Activated naive CD4-positive, alpha-beta T cell treated with anti-CD3 and anti-CD28 coated beads, Interleukin-2, amount 50 U/mL, for 24 hours (primary cell): Measurements from ENCODE around the gene MAP2K5.
A peak's percentile ranks its signal among the peaks of the same experiment; 100 is the strongest.

Source experiments
- H3K27ac Mint-ChIP-seq: one replicate; pipeline ENCODE4 v1.8.0; 2021; ENCODE audit warnings: mild to moderate bottlenecking, mixed read lengths
- H3K27me3 Mint-ChIP-seq: one replicate; pipeline ENCODE4 v1.8.0; 2021; ENCODE audit warnings: mixed read lengths
- H3K36me3 Mint-ChIP-seq: one replicate; pipeline ENCODE4 v1.8.0; 2021; ENCODE audit warnings: mixed read lengths
- H3K4me1 Mint-ChIP-seq: one replicate; pipeline ENCODE4 v1.8.0; 2021; ENCODE audit warnings: mixed read lengths
- H3K4me3 Mint-ChIP-seq: one replicate; pipeline ENCODE4 v1.8.0; 2021; ENCODE audit warnings: mild to moderate bottlenecking, mixed read lengths
- H3K9me3 Mint-ChIP-seq: one replicate; pipeline ENCODE4 v1.8.0; 2021; ENCODE audit warnings: mixed read lengths

MAP2K5 gene

DNA sequence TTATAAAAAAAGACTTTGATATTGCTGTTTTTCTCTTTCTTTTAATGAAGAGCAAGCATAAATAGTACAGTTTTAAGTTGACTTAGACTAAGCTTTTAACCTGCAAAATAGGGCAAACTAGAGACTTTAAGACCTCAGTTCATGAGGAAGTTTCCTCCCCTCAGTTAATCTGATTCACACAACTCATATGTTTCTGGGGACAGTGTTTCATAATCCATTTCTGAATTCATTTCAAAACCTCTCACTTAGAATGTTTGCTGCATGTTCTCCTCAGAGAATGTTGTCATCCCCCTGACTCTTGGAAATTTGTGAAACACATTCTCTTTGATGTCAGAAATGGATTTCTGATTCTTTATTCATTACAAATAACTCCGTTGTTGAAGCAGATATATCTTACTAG is 203.5 kb downstream of the MAP2K5 start:
- H3K4me1 Mint-ChIP-seq = peaks cover 79% of the 10 kb centered on the region

DNA sequence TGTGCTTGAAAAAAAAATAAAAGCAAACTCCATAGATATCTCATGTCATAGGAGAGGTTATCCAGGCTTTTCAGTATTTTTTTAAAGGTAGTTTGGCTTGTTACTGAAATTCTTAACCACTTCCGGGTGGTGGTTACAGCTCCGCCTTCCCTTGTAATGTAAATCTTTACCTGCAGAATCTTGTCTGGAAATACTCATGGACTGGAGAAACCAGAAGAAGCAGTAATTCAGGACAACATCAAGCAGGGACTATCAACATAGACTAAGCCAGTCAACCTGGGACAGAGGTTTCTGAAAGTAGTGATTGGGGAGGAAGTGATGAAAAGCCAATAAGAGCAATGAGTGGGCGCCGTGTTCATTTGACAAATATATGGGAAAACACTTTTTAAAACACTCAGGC is 203.9 kb downstream of the MAP2K5 start:
- Mint-ChIP-seq H3K27me3 (no peaks in the 10 kb centered on the region), H3K4me1 (peaks cover 75% of the 10 kb centered on the region), H3K9me3 (no peaks in the 10 kb centered on the region), H3K4me3 (peak overlapping the region; percentile 77), H3K36me3 (peaks cover 1% of the 10 kb centered on the region), H3K27ac (peak overlapping the region; percentile 88)

More for the DNA sequence above, 203.5 kb downstream of the MAP2K5 start:
- Mint-ChIP-seq H3K27ac (peak overlapping the region; percentile 88), H3K9me3 (no peaks in the 10 kb centered on the region), H3K4me3 (peak overlapping the region; percentile 77), H3K36me3 (peaks cover 2% of the 10 kb centered on the region), H3K27me3 (no peaks in the 10 kb centered on the region)

DNA sequence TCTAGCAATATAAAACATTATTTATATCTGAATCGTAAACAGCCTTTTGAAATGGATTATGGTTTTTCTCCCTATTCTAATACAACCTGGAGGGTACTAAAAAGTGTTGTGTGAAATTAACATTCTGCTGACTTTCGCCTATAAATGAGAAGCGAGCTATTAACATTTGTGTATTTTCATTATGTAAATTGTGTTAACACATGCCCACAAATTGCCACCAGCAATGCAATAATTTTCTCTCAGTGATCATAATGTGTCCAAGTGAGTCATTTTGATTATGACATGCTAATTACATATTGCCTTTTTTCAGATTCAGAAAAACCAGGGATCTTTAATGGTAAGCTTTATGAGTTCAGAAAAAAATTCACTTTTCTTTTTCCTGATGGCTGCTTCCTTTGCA is 205.4 kb downstream of the MAP2K5 start:
- Mint-ChIP-seq H3K27me3 (no peaks in the 10 kb centered on the region), H3K4me3 (no peak overlapping the region), H3K9me3 (no peaks in the 10 kb centered on the region), H3K36me3 (no peaks in the 10 kb centered on the region), H3K27ac (no peak overlapping the region), H3K4me1 (peaks cover 62% of the 10 kb centered on the region)

DNA sequence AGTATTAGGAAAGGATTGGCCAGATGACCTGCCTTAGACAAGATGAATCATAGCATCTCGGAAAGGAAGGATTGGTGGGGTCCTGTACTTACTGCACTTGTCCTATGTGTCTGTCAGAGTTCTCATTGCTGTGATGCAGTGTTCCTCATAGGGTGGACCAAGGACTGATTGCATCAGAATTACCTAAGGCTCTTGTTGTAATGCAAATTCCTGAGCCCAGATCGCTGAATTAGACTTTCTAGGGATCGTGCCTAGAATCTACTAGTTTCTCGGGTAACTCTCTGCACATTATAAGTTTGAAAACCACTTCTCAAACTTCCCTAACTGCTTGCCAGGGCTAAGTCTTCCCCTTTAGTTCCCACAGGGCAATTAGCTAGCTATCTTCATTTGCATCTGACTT is 207.9 kb downstream of the MAP2K5 start:
- Mint-ChIP-seq H3K27ac (peak overlapping the region; percentile 48), H3K36me3 (no peaks in the 10 kb centered on the region), H3K4me3 (no peak overlapping the region), H3K27me3 (no peaks in the 10 kb centered on the region), H3K4me1 (peaks cover 59% of the 10 kb centered on the region), H3K9me3 (peaks cover 4% of the 10 kb centered on the region)

DNA sequence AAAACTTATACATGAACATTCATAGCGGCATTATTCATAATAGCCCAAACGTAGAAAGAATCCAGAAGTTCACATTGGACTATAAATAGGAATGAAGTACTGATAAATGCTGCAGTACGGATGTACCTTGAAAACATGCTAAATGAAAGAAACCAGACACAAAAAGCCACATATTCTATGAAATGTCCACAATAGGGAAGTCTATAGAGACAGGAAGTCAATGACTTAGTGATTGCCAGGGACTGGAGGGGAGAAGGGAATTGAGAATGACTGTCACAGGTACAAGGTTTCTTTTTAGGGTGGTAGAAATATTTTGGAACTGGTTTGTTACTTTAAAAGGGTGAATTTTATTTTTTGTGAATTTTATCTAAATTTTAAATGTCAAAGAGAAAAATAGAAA is 211.4 kb downstream of the MAP2K5 start:
- no peaks in the 10 kb centered on the region for H3K27me3 Mint-ChIP-seq
- no peak overlapping the region for H3K4me3 Mint-ChIP-seq
- H3K4me1 Mint-ChIP-seq = peaks cover 71% of the 10 kb centered on the region
- no peak overlapping the region for H3K27ac Mint-ChIP-seq
- H3K36me3 Mint-ChIP-seq = no peaks in the 10 kb centered on the region
- H3K9me3 Mint-ChIP-seq = peaks cover 4% of the 10 kb centered on the region

DNA sequence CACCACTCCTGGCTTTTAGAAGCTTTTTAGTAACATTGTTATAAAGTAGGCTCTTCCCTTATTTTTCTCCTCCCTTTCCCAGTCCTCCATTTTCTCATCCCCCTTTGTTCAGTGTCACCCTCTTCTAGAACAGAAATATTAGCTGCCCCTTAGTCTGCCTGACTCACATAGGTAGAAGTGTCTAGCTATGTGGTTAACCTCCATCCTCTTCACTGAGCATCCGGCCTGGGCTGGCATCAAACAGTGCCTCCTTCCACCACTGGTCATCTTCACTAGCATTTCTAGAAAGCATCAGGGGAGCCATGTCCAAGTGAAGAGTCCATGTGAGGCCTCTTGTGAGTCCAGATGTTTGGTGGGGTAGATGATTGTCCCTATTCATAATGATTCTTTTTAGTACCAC is 212.8 kb downstream of the MAP2K5 start:
- H3K27me3 Mint-ChIP-seq = no peaks in the 10 kb centered on the region
- H3K36me3 Mint-ChIP-seq = no peaks in the 10 kb centered on the region
- H3K4me1 Mint-ChIP-seq = peaks cover 74% of the 10 kb centered on the region
- H3K9me3 Mint-ChIP-seq = peaks cover 4% of the 10 kb centered on the region
- H3K27ac Mint-ChIP-seq = peak overlapping the region; percentile 24
- H3K4me3 Mint-ChIP-seq = no peak overlapping the region

DNA sequence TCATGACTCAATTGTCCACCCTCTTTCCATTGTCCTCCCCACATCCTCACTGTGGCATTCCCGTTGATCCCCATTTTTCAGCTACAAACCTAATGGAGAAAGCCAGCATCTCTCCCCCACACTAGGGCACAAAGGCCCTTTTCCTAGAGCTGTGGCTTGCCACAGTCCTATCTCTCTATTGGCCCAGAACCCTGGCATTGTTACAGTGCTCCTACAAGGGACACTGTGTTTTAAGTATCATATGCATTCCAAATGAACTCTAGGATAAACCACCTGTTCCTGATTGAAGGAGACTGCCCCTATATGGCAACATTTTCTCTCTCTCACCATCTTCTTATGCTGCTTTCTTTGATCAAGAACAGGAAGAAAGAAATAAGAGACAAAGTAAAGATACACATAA is 213.4 kb downstream of the MAP2K5 start:
- H3K27ac Mint-ChIP-seq = peak overlapping the region; percentile 3
- peaks cover 74% of the 10 kb centered on the region for H3K4me1 Mint-ChIP-seq
- H3K36me3 Mint-ChIP-seq = no peaks in the 10 kb centered on the region
- H3K9me3 Mint-ChIP-seq = peaks cover 4% of the 10 kb centered on the region
- H3K4me3 Mint-ChIP-seq = no peak overlapping the region
- no peaks in the 10 kb centered on the region for H3K27me3 Mint-ChIP-seq

DNA sequence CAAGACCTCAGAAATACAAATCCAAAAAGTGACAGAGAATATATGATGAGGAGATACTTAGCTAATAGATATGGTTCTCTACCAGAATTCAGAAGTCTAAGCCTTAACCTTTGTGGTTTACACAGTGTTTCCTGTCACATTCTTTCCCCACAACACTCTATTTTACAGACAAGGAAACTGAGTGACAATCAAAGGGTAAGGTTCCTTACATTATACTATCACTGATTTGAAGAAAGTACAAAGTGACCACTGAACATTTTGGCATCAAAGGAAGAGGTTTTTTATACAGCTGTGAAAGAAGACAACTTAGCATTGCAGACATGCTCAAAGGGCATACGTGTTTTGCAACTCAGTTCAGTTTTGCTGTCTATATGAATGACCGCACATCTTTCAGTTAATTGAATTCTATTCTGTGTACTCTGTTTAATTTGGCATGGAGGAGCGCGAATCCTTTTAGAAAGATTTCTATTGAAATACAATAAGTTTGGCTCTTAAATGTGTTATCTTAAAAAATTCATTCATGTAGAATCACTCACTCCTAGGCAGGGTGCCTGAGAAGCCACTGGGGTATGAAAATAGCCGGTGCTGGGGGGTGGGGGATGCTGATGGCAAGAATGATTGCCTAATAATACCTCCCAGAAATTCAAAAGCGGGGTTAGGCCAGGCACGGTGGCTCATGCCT is 216.3 kb downstream of the MAP2K5 start:
- Mint-ChIP-seq H3K36me3 (no peaks in the 10 kb centered on the region), H3K4me3 (peak overlapping the region; percentile 57), H3K9me3 (peaks cover 4% of the 10 kb centered on the region), H3K27ac (peak overlapping the region; percentile 78), H3K4me1 (peaks cover 95% of the 10 kb centered on the region), H3K27me3 (no peaks in the 10 kb centered on the region)

DNA sequence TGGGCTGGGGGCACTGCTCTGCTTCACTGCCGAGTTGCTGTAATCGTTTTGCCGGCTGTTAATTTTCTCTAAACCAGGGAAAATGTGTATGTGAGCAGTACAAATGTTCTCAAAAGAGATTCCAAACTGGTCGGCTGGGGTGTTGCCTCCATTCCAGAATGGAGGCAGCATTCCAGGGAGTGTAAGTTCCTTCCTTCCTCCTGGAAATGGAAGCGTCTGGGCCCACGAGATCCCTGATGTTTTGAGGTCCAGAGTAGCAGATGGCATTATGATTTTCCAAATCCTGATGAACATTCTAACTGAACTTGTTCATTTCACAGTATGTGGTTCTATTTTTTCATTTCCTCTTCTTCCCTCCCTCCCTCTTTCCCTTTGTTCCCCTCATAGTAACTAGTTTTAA is 218.4 kb downstream of the MAP2K5 start:
- Mint-ChIP-seq H3K4me1 (peaks cover 82% of the 10 kb centered on the region), H3K9me3 (no peaks in the 10 kb centered on the region), H3K27me3 (no peaks in the 10 kb centered on the region), H3K27ac (peak overlapping the region; percentile 61), H3K36me3 (no peaks in the 10 kb centered on the region), H3K4me3 (peak overlapping the region; percentile 21)

DNA sequence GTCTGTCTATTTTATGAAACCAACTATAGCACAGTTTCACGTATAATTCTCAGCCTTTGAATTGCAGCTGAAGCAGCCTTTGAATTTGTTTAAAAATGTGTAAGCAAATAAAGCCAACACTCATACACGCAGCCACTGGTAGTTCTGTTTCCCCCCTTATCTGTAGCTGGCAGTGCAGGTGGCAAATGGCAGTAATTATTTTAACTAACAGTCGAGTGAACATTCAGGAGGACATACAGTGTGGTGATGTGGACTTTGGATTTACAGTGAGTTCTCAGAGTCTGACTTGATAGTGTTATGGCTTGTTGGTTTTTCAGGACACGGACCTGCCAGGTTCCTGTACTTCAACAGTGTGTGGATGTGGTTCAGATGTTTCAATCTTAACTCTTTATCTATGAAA is 218.8 kb downstream of the MAP2K5 start:
- Mint-ChIP-seq H3K4me3 (peak overlapping the region; percentile 21), H3K9me3 (no peaks in the 10 kb centered on the region), H3K27ac (peak overlapping the region; percentile 61), H3K4me1 (peaks cover 78% of the 10 kb centered on the region), H3K27me3 (no peaks in the 10 kb centered on the region), H3K36me3 (no peaks in the 10 kb centered on the region)

DNA sequence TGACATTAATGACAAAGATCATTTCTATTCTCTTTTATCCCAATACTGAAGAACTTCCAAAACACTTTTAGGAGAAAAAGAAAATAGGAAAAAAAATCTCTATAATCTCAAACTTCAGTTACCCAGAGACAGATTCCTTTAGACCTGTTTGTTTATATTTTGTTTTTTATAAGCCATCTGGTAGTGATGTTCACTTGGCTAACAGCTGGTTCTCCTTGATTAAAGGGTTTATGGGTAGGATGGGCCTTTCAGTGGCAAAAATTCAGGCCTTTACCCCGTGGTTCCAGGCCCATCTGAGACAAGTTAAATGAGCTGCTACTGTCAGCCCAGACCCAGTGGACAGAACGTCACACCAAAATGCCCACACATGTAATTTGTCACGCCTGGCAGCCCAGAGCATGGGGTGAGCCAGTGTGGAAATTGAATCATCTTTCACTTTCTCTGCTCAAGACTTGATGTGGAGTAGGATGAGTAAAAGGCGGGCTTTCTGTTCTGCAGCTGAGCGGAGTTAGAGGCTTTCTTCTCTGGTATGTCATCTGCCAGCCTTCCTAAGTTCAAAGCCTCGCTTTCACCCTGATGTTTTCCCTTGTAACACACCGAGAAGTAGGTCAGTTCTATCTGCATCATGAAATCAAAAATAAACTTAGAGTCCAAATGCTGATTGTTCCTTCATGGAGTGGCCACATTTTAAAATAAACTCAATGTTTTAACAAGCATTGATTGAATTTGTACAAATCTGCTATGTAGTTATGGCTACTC is 220.3 kb downstream of the MAP2K5 start:
- Mint-ChIP-seq H3K27ac (peak overlapping the region; percentile 26), H3K27me3 (no peaks in the 10 kb centered on the region), H3K4me3 (peak overlapping the region; percentile 23), H3K9me3 (no peaks in the 10 kb centered on the region), H3K36me3 (no peaks in the 10 kb centered on the region), H3K4me1 (peaks cover 64% of the 10 kb centered on the region)

DNA sequence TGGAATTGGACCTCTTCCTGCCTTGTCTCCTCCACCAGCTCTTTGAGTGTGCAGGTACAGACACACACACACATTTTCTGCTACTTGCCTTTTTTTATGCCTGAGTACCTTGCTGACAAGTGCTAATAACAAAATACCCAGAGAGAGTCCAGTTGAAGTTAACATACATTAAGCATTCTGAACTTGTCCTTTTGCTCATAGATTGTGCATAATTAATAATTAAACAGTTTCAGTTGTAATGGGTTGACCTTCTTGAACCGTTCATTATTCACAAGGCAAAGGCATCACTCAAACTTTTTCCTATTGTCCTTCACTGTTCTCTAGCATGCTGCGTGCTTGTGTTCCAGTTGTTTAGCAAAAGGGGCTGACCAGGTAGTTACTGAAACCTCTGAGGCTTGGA is 223.2 kb downstream of the MAP2K5 start:
- peaks cover 2% of the 10 kb centered on the region for H3K36me3 Mint-ChIP-seq
- peak overlapping the region; percentile 44 for H3K27ac Mint-ChIP-seq
- H3K4me1 Mint-ChIP-seq = peaks cover 38% of the 10 kb centered on the region
- H3K27me3 Mint-ChIP-seq = no peaks in the 10 kb centered on the region
- no peak overlapping the region for H3K4me3 Mint-ChIP-seq
- H3K9me3 Mint-ChIP-seq = no peaks in the 10 kb centered on the region

DNA sequence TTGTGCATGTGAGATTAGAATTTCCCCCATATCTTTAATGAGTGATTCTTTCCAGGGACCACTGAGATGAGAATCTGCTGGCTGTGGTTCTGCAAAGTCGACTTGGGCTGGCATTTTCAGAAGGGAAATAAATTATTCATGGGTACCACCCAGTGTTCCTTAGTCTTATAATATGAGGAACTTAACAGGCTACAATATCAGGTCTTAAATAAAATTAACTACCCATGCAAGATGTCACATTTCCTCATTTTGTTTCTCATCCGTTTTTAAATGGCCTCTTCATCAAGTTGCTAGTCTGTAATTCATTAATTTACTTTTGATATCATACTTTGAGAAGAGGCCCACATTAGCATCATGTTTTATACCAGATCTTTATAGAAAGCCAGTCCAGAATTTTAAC is 224.5 kb downstream of the MAP2K5 start:
- Mint-ChIP-seq H3K27ac (no peak overlapping the region), H3K4me1 (peaks cover 26% of the 10 kb centered on the region), H3K36me3 (peaks cover 2% of the 10 kb centered on the region), H3K27me3 (no peaks in the 10 kb centered on the region), H3K4me3 (no peak overlapping the region), H3K9me3 (no peaks in the 10 kb centered on the region)

DNA sequence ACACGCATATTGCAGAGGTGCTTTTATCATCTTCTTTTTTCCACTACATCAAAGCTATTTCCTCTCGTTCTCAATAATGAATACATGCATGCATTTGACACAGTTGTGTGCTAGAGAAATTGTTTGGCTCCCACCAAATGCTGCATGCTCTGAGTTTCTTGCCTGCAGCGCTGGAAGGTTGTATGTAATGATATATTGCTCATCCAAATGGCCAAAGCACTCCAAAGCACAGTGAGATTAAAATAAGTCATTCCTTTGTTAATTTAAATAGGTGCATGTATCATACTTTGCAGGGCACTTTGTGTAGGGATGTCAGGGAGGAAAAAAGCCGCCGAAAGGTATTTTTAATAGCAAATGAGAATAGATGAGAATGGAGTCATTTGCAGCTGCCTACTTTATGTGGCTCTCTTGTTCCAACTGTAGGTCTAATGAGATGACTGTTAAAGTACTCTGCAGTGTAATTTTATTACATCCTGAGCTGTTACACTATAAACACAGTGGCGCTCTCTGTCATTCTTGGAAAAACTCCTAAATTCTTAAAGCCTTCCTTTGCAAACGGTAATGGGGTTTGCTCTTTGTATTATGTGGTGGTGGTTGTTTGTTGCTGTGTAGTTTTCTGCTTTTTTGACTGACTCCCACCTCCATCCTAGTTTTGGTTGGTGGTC is 225.9 kb downstream of the MAP2K5 start:
- H3K27ac Mint-ChIP-seq = no peak overlapping the region
- no peaks in the 10 kb centered on the region for H3K9me3 Mint-ChIP-seq
- peaks cover 11% of the 10 kb centered on the region for H3K4me1 Mint-ChIP-seq
- no peak overlapping the region for H3K4me3 Mint-ChIP-seq
- peaks cover 4% of the 10 kb centered on the region for H3K36me3 Mint-ChIP-seq
- H3K27me3 Mint-ChIP-seq = no peaks in the 10 kb centered on the region

DNA sequence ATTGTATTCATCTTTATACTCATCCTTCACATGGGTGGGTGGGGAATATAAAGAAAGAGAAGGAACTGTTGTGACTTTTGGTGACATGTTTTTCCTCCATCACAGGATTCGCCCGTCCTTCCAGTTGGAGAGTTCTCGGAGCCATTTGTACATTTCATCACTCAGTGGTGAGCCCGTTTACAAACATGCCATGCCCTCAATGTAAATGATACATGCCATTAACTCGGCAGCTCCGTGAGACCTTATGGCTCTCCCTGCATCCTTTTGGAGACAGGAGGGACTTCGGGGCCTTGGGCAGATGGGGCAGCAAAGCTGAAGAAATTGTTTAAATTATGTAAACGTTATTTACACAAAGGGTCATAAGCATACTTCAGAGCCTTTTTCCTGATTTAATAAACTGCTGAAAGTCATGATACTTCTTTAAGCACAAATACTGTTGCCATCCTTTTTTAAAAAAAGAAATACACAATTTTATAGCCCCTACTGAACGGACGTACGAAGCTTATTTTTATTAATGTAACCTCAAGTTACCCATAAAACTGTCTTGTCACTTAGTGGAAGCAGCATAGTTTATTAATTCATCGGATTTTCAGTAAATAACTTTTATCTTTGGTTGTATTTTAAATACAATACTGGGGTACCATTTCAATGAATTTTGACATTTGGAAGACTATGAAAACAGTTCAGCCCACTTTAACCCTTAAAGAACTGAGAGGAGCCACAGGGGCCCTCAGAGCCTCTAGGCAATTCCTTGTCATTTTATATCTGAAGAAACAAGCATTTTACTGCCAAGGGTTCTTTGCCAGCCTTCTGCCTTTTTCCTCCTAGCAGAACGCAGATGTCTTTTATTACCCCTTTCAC is 227.2 kb downstream of the MAP2K5 start:
- H3K9me3 Mint-ChIP-seq = no peaks in the 10 kb centered on the region
- H3K4me3 Mint-ChIP-seq = no peak overlapping the region
- no peak overlapping the region for H3K27ac Mint-ChIP-seq

More for the DNA sequence above, 227.2 kb downstream of the MAP2K5 start:
- Mint-ChIP-seq H3K4me1 (peaks cover 4% of the 10 kb centered on the region), H3K36me3 (peaks cover 4% of the 10 kb centered on the region), H3K27me3 (no peaks in the 10 kb centered on the region)
